Stomach (tissue), 9 donors: Measurements from ENCODE around the gene TTC28. TPM values are rescaled to one million over a fixed set of nuclear protein-coding genes. Genes with fewer than 3 reads are reported as not detected.

Source experiments
- DNase-seq, 2 donors: peaks; one replicate each; pipeline versions ENCODE4 v3.0.0 to v3.0.0-alpha.2; 2013 to 2019
- H3K27ac ChIP-seq, 5 donors: fragments of 200-600 bp in 4 of 5; sonication (generic) in 4 of 5; one replicate each; pipeline ENCODE4 v1.5.1; 2013 to 2019; ENCODE audit warnings: mild to moderate bottlenecking in 1 of 5, moderate library complexity in 1 of 5
- H3K27me3 ChIP-seq, 3 donors: fragments of 200-600 bp; sonication (generic); one replicate each; pipeline ENCODE4 v1.5.1; 2017 to 2019; ENCODE audit warnings: mixed run types in 1 of 3
- H3K36me3 ChIP-seq, 4 donors: fragments of 200-600 bp; sonication (generic); 1 replicate in 3 of 4; 2 replicates in 1 of 4; pipeline ENCODE4 v1.5.1; 2016 to 2019
- H3K4me1 ChIP-seq, 4 donors: fragments of 200-600 bp; sonication (generic); one replicate each; pipeline ENCODE4 v1.5.1; 2016 to 2019
- H3K4me3 ChIP-seq, 4 donors: fragments of 200-600 bp; sonication (generic) in 3 of 4; one replicate each; pipeline ENCODE4 v1.5.1; 2016 to 2019; ENCODE audit warnings: mild to moderate bottlenecking in 1 of 4
- H3K9me3 ChIP-seq, 4 donors: fragments of 200-600 bp; sonication (generic); one replicate each; pipeline ENCODE4 v1.5.1; 2016 to 2019
- CTCF ChIP-seq, 7 experiments: fragments of 450-650 bp in 4 of 7; fragments of 200-600 bp in 3 of 7; sonication (generic) in 3 of 7; IDR thresholded peaks; one replicate each; pipeline ENCODE4 v1.5.1; 2016 to 2019; ENCODE audit warnings: antibody characterized with exemption in 7 of 7, control low read depth in 2 of 7, mild to moderate bottlenecking in 1 of 7
- EP300 ChIP-seq: sonication (generic); formaldehyde crosslinking; IDR thresholded peaks from one replicate; pipeline ENCODE4 v1.6.1; 2017; ENCODE audit warnings: antibody characterized with exemption
- POLR2A ChIP-seq, 4 donors: fragments of 450-650 bp; IDR thresholded peaks; one replicate each; pipeline ENCODE4 v1.6.1; 2016; ENCODE audit warnings: antibody characterized with exemption in 4 of 4, control low read depth in 2 of 4, mild to moderate bottlenecking in 1 of 4, moderate library complexity in 1 of 4
- POLR2AphosphoS5 ChIP-seq, 3 donors: sonication (generic); formaldehyde crosslinking; IDR thresholded peaks; one replicate each; pipeline ENCODE4 v1.6.1; 2016; ENCODE audit warnings: antibody characterized with exemption in 3 of 3
- WGBS, 5 donors: extraction: QIAGEN DNeasy Blood & Tissue Kit in 3 of 5; methylation state at CpG; one replicate each; pipeline versions ENCODE4 v1.1.5 to v1.1.7; 2013 to 2018; 5-methylcytosine and 5-hydroxymethylcytosine counted together
- intact Hi-C: fragments of 100-400 bp; cut with DNase I; formaldehyde crosslinking; loops from one replicate; pipeline ENCODE4 v1.15.1; 2023; ENCODE audit warnings: low total_unique reads
- polyA plus RNA-seq, 3 donors: library from polyadenylated mRNA; stranded (reverse); fragments of 200-250 nt; gene quantifications; one replicate each; pipeline ENCODE4 v1.2.3, GENCODE V29; 2013
- total RNA-seq, 5 donors: library from RNA; depleted of rRNA; stranded (reverse); fragments of >200 nt; gene quantifications; one replicate each; pipeline versions ENCODE4 v1.1.0 to v1.2.3, GENCODE V29; 2014 to 2016
- donor health status: healthy with polysubstance abuse.
- donor health status: Bipolar disorder and iron deficiency.
- donor health status: healthy.

The TTC28 gene
- total and polyA plus RNA-seq, 8 donors: 1.7 to 53.4 (median 24.6) TPM

- Histone ChIP-seq H3K9me3 (no peaks in the 10 kb centered on the region), H3K4me1 (peaks cover 0 to 3% (median 0%) of the 10 kb centered on the region in 4 donors), H3K27me3 (no peaks in the 10 kb centered on the region), H3K4me3 (no peak overlapping the region), H3K36me3 (peaks cover 0 to 4% (median under 1%) of the 10 kb centered on the region in 4 donors), H3K27ac (no peak overlapping the region)
- DNase-seq: no peak
- no peak for TF ChIP-seq EP300
- no peak for TF ChIP-seq POLR2A (IDR thresholded peaks at IDR 0.05)
- no peak for TF ChIP-seq POLR2AphosphoS5 (IDR thresholded peaks at IDR 0.05)
- TF ChIP-seq CTCF (IDR thresholded peaks at IDR 0.05): no peak
- 88 to 98% (median 97%) methylated on average over 3 of the region's 3 CpGs for WGBS, 5 donors
- intact Hi-C loops: no loop called here
Measured at GRCh38 chr22:28716686-28717085, 37.0 kb upstream of the TTC28 start.

GRCh38 chr22:28715611-28716010, 36.0 kb upstream of the TTC28 start:
- peaks cover 0 to 6% (median 0%) of the 10 kb centered on the region in 4 donors for H3K4me1 ChIP-seq
- 92 to 96% (median 93%) methylated on average over 7 of the region's 7 CpGs for WGBS, 5 donors
- H3K27ac ChIP-seq: no peak overlapping the region
- H3K4me3 ChIP-seq: no peak overlapping the region
- TF ChIP-seq CTCF (IDR thresholded peaks at IDR 0.05) (no peak), POLR2AphosphoS5 (IDR thresholded peaks at IDR 0.05) (no peak), POLR2A (IDR thresholded peaks at IDR 0.05) (no peak), EP300 (no peak)
- H3K9me3 ChIP-seq: no peaks in the 10 kb centered on the region
- peaks cover 0 to 1% (median 0%) of the 10 kb centered on the region in 4 donors for H3K36me3 ChIP-seq
- no peaks in the 10 kb centered on the region for H3K27me3 ChIP-seq
- intact Hi-C loops: no loop called here
- DNase-seq: no peak

GRCh38 chr22:28714043-28714628, 34.5 kb upstream of the TTC28 start:
- Histone ChIP-seq H3K27ac (peak overlapping the region in 1 of 5 donors; percentile 66), H3K36me3 (no peaks in the 10 kb centered on the region), H3K4me1 (peaks cover 0 to 10% (median 2%) of the 10 kb centered on the region in 4 donors), H3K27me3 (no peaks in the 10 kb centered on the region), H3K9me3 (no peaks in the 10 kb centered on the region), H3K4me3 (no peak overlapping the region)
- 72 to 85% (median 77%) methylated on average over 2 of the region's 2 CpGs for WGBS, 5 donors
- DNase-seq: no peak
- no peak for TF ChIP-seq CTCF (IDR thresholded peaks at IDR 0.05)
- TF ChIP-seq POLR2AphosphoS5 (IDR thresholded peaks at IDR 0.05): no peak
- TF ChIP-seq POLR2A (IDR thresholded peaks at IDR 0.05): no peak
- TF ChIP-seq EP300: no peak
- intact Hi-C loops: no loop called here

- no peaks in the 10 kb centered on the region for H3K27me3 ChIP-seq
- peaks cover 0 to 10% (median 2%) of the 10 kb centered on the region in 4 donors for H3K4me1 ChIP-seq
- H3K9me3 ChIP-seq: no peaks in the 10 kb centered on the region
- peak in 1 of 2 donors; percentile 43 for DNase-seq
- peak overlapping the region in 4 of 5 donors; percentile 63 to 77 (median 68) for H3K27ac ChIP-seq
- intact Hi-C loops: no loop called here
- H3K36me3 ChIP-seq: peaks cover 0 to 8% (median 0%) of the 10 kb centered on the region in 4 donors
- 60 to 70% (median 66%) methylated on average over 6 of the region's 6 CpGs for WGBS, 5 donors
- no peak overlapping the region for H3K4me3 ChIP-seq
- no peak for TF ChIP-seq POLR2A (IDR thresholded peaks at IDR 0.05)
- TF ChIP-seq POLR2AphosphoS5 (IDR thresholded peaks at IDR 0.05): peak; percentile 61 to 81 (median 64)
- no peak for TF ChIP-seq CTCF (IDR thresholded peaks at IDR 0.05)
- TF ChIP-seq EP300: no peak
Measured at GRCh38 chr22:28711820-28712777, 32.5 kb upstream of the TTC28 start.
